HepG2 (cell line): ENCODE results near the gene SLC25A1. TPM values are rescaled to one million over a fixed set of nuclear protein-coding genes. Genes with fewer than 3 reads are reported as not detected.
A peak's percentile ranks its signal among the peaks of the same experiment; 100 is the strongest.

Experiments
- BCL3 ChIP-seq: sonication (generic); formaldehyde crosslinking; IDR thresholded peaks from 2 replicates; pipeline ENCODE4 v1.5.1; 2020; ENCODE audit warnings: mild to moderate bottlenecking, missing genetic modification reagents, moderate library complexity
- CBX1 ChIP-seq: IDR thresholded peaks from one replicate; pipeline ENCODE4 v1.6.1; 2016; ENCODE audit warnings: antibody characterized with exemption, low read depth
- MYC ChIP-seq: sonication (generic); formaldehyde crosslinking; IDR thresholded peaks from 2 replicates; pipeline ENCODE4 v1.9.0; 2021; ENCODE audit warnings: missing genetic modification reagents, borderline replicate concordance
- NCOR1 ChIP-seq: fragments of 200-600 bp; sonication (generic); IDR thresholded peaks from 2 replicates; pipeline ENCODE4 v1.7.0; 2017; ENCODE audit warnings: antibody characterized with exemption, low read length, borderline replicate concordance
- PHF8 ChIP-seq: sonication (generic); formaldehyde crosslinking; IDR thresholded peaks from 2 replicates; pipeline ENCODE4 v1.5.0; 2020; ENCODE audit warnings: missing genetic modification reagents
- SNAPC5 ChIP-seq: sonication (generic); formaldehyde crosslinking; IDR thresholded peaks from 2 replicates; pipeline ENCODE4 v1.8.1; 2023; ENCODE audit warnings: mild to moderate bottlenecking, missing genetic modification reagents, borderline replicate concordance
- ZNF136 ChIP-seq: sonication (generic); formaldehyde crosslinking; IDR thresholded peaks from 2 replicates; pipeline ENCODE4 v1.8.1; 2022; ENCODE audit warnings: low read depth, mild to moderate bottlenecking, moderate library complexity, missing genetic modification reagents
- ZNF205 ChIP-seq: IDR thresholded peaks from 2 replicates; pipeline ENCODE4 v1.6.1; 2018; ENCODE audit warnings: missing biosample characterization, missing genetic modification reagents
- ZNF235 ChIP-seq: sonication (generic); formaldehyde crosslinking; IDR thresholded peaks from 2 replicates; pipeline ENCODE4 v1.8.1; 2023; ENCODE audit warnings: mild to moderate bottlenecking, missing genetic modification reagents, borderline replicate concordance
- ZNF609 ChIP-seq: sonication (generic); formaldehyde crosslinking; IDR thresholded peaks from 2 replicates; pipeline ENCODE4 v1.4.0; 2020; ENCODE audit warnings: mild to moderate bottlenecking, missing genetic modification reagents, borderline replicate concordance
- polyA plus RNA-seq, 8 experiments: library from polyadenylated mRNA; depleted of rRNA in 3 of 8; stranded (reverse) in 7 of 8; unstranded in 1 of 8; fragments of >200 nt; fragmentation: Illumina TruSeq in 4 of 8; extraction: Trizol in 4 of 8; gene quantifications; 2 replicates each; pipeline versions ENCODE4 v1.2.1 to v1.2.3, GENCODE V29; 2011 to 2016; ENCODE audit warnings: low read depth in 4 of 8, missing spikeins in 1 of 8, mixed read lengths in 1 of 8; ENCODE audit not compliant: insufficient read depth in 1 of 8
- total RNA-seq, 5 experiments: library from RNA; depleted of rRNA; stranded (reverse); fragments of >200 nt; fragmentation: Illumina TruSeq; extraction: Trizol; gene quantifications; 2 replicates each; pipeline ENCODE4 v1.2.3, GENCODE V29; 2016; ENCODE audit warnings: low read depth in 1 of 5
- TF ChIP-seq, protein P1 (sequence below): sonication (generic); formaldehyde crosslinking; IDR thresholded peaks from 2 replicates; pipeline ENCODE4 v1.5.1; 2020; ENCODE audit warnings: missing genetic modification reagents, mild to moderate bottlenecking, borderline replicate concordance
- TF ChIP-seq, protein P2 (sequence below): sonication (generic); formaldehyde crosslinking; IDR thresholded peaks from 2 replicates; pipeline ENCODE4 v1.4.0; 2020; ENCODE audit warnings: mild to moderate bottlenecking, missing genetic modification reagents

The SLC25A1 gene
- total and polyA plus RNA-seq, 2 of the 13 experiments (the other 11 are each of a cell fraction or from before 2014, with no cell fraction given), result 49.4 to 161 TPM

DNA sequence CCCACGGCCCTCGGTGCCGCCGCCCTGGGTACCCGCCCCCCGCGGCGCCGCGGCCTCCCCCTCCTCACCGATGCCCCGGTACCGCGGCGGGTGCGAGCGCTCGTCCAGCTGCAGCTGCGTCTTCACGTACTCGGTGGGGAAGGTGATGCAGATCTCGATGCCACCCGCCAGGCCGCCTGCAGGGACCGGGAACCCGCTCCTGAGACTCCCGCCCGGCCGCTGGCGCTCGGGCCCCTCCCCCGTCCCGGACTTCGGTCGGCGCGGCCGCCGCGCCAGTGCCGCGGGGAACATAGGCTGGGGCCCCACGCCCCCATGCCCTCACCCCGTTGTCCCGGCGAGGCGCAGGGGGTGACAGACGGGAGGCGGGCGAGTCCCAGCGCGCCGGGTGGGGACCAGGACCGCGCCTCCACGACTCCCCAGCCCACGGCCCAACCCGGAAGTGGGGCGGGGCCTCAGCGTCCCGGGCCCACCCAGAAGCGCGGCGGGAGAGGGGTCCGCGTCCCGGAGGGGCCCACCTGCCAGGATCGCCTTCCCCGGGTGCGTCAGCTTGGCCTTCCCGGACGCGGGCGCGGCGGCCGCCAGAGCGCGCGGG lies 375 bp downstream of the SLC25A1 start (continued):
- TF ChIP-seq ZNF235 (CRISPR knock-in tag) (no peak; the same call in 1 of the 2 replicates), ZNF136 (no peak), SNAPC5 (CRISPR knock-in tag) (no peak), ZNF609 (CRISPR knock-in tag) (no peak), ZNF205 (no peak), PHF8 (peak; percentile 26; the same call in 1 of the 2 replicates), MYC (no peak), BCL3 (CRISPR knock-in tag) (no peak; the same call in 1 of the 2 replicates), NCOR1 (0 out of 2 replicates have a peak, but pooled peaks have one; percentile 38), CBX1 (no peak)
- TF ChIP-seq, protein P1, sequence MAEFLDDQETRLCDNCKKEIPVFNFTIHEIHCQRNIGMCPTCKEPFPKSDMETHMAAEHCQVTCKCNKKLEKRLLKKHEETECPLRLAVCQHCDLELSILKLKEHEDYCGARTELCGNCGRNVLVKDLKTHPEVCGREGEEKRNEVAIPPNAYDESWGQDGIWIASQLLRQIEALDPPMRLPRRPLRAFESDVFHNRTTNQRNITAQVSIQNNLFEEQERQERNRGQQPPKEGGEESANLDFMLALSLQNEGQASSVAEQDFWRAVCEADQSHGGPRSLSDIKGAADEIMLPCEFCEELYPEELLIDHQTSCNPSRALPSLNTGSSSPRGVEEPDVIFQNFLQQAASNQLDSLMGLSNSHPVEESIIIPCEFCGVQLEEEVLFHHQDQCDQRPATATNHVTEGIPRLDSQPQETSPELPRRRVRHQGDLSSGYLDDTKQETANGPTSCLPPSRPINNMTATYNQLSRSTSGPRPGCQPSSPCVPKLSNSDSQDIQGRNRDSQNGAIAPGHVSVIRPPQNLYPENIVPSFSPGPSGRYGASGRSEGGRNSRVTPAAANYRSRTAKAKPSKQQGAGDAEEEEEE, result no peak
- TF ChIP-seq, protein P2, sequence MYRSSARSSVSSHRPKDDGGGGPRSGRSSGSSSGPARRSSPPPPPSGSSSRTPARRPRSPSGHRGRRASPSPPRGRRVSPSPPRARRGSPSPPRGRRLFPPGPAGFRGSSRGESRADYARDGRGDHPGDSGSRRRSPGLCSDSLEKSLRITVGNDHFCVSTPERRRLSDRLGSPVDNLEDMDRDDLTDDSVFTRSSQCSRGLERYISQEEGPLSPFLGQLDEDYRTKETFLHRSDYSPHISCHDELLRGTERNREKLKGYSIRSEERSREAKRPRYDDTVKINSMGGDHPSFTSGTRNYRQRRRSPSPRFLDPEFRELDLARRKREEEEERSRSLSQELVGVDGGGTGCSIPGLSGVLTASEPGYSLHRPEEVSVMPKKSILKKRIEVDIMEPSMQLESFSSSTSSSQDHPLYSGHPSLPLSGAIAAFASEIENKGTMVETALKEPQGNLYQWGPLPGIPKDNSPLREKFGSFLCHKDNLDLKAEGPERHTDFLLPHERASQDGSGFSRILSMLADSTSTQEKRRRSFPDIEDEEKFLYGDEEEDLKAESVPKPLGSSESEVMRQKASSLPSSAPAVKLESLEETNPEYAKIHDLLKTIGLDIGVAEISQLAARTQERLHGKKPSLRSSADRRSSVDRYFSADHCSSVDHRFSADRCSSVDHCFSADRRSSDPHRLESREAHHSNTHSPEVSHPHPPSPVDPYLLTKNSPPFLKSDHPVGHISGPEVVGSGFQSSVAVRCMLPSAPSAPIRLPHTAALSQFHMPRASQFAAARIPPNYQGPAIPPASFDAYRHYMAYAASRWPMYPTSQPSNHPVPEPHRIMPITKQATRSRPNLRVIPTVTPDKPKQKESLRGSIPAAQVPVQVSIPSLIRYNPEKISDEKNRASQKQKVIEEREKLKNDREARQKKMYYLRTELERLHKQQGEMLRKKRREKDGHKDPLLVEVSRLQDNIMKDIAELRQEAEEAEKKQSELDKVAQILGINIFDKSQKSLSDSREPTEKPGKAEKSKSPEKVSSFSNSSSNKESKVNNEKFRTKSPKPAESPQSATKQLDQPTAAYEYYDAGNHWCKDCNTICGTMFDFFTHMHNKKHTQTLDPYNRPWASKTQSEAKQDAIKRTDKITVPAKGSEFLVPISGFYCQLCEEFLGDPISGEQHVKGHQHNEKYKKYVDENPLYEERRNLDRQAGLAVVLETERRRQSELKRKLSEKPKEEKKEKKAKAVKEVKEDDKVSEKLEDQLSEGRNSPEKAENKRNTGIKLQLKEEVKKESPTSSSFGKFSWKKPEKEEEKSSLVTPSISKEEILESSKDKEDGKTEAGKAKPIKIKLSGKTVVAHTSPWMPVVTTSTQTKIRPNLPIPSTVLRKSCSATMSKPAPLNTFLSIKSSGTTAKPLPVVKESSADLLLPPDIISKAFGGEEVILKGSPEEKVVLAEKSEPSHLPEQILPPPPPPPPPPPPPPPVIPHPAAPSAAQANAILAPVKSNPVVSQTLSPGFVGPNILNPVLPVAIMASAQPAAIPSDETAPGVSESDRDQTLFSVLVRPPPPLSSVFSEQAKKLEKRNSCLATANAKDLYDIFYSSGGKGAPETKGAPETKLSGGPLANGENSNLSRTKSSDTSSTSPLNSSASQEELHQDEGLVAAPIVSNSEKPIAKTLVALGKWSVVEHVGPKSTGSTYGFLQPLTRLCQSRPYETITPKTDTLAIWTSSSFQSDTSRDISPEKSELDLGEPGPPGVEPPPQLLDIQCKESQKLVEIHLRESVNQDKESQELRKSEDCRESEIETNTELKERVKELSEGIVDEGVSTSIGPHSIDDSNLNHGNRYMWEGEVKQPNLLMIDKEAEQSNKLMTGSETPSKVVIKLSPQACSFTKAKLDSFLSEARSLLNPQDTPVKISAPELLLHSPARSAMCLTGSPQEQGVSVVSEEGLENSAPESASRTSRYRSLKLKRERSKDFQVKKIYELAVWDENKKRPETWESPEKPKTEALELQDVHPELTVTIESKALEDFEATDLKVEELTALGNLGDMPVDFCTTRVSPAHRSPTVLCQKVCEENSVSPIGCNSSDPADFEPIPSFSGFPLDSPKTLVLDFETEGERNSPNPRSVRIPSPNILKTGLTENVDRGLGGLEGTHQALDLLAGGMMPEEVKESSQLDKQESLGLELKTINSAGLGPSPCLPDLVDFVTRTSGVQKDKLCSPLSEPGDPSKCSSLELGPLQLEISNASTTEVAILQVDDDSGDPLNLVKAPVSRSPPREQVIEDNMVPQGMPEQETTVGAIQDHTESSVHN (CRISPR knock-in tag), result no peak
